SIG-M5 (cell line): ENCODE measurements around the gene DSCAML1.
"Not testable (repeated sequence)": the region's sequence is repeated elsewhere in the genome, so short reads cannot be mapped to it uniquely, and the experiment has no call there.

Experiments used
- DNase-seq: peaks from one replicate; lab custom pipeline; 2025; lab: John Stamatoyannopoulos, UW

The DSCAML1 gene

DNA sequence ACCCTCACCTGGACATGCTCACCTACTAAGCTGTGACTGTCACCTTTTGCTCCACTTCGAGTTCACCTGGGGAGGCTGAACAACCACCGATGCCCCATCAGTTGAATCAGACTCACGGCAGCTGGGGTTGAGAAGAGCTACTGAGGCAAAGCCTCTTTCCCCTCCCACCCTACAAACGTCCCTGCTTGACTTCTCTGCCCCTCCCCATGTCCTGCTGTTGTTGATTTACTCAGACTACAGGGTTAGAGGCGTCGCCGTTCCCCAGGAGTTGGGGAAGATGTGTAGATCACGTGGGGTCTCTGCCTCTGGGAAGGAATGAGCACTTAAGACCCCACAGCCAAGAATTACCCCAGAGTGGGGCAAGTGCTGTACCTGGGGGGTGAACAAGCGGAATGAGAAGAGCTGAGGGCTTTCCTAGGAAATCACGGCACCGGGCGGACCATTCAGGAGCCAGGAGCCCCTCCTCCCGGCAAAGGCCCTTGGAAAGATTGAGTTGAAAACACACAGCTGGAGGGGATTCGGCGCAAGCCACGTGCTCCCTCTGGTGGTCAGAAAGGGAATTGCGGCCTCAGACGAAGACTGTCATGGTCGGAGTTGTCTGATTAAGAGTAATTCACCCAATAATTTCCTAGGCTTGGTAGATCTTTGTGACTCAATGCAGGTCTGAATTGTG is 20.5 kb upstream of the DSCAML1 start:
- DNase-seq = no peak

- DNase-seq = no peak
Measured at GRCh38 chr11:117816846-117817367, 19.9 kb upstream of the DSCAML1 start.

DNA sequence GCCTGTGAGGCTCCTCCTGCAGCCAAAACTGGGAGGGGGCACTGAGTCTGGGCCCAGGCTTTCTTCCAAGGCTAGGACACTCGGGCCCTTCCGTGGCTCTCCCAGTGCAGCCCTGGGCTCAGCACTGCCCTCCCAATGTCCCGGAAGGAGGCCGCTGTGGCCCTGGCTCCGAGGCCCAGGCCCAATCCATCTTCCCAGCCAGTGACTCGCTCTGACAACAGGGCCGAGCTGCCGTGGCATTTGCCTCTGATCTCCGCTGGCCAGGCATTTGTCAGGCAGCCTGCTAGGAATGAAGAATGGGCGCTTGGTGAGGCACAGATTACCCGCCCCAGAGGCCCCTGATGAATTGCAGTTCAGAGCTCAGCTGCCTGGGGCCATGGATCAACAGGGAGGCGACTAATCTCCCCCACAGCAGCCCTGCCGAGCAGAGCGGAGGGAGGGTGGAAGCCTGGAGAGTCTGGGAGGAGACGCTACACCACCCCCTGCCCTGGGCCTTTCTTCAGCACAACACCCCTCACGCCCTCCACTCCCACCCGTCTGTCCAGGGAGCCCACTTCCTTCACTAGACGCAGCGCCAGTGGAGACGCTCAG is 19.2 kb upstream of the DSCAML1 start:
- DNase-seq = no peak

DNA sequence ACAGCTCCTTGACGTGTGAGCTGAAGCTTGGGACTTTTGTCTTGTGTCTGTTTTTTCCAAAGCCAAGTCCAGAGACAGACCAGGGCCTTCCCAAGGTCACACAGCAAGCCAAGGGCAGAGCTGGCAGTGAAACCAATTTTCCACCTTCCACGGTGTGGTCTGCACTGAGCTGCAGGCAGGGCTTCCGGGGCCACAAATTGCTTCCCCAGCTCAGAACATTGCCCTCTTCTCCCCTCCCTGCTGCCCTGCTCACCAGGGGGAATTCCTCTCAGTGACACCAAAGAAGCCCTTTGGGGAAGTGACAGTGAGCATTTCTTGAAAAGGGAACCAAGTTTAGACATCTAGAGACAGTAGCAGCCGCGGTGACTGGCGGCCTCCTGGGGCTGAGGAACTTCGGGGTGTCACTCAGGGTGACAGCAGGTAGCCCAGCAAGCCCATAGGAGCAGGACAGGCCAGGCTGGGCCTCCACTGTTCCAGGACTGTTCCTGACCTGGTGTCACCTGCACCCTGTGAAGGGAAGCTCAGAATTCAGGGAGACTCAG is 18.3 kb upstream of the DSCAML1 start:
- DNase-seq = peak; percentile 79

- DNase-seq = no peak
Measured at GRCh38 chr11:117814766-117815261, 17.8 kb upstream of the DSCAML1 start.

GRCh38 chr11:117814204-117814765 is 17.3 kb upstream of the DSCAML1 start:
- DNase-seq = no peak

- not testable (repeated sequence) for DNase-seq
Measured at GRCh38 chr11:117810056-117810451, 13.0 kb upstream of the DSCAML1 start.

DNA sequence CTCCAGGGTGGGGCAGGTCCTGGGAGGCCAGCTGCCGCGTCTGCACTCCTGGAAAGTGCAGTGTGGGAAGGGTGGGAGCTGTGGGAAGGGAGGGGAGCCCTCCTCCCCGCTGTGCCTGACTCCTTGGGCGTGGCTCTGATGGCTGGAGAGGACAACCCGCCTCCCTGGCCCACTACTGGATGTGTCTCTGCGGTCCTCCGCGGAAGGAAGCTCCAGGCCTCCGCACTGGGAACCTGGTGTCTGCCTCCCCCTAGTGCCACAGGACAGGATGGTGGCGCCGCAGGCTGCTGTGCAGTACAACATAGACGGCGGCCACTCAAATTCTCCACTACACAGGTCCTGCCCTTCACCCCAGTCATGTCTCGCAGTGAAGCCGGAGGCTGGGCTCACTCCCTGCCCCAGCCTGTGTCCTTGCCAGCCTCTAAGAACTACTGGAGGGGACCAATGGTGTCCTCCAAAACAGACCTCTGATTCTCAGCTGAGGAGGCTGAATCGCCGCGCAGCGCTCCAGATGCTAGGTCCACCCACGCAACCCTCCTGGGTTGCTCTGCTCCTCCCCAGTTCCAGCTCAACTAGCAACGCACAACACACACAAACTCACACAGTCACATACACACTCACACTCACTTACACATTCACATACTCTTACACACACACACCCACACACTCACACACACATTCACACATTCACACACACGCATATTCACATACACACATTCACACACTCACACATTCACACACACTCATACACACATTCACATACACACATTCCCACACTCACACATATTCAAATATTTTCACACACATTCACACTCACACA is 12.4 kb upstream of the DSCAML1 start:
- DNase-seq = no peak

DNA sequence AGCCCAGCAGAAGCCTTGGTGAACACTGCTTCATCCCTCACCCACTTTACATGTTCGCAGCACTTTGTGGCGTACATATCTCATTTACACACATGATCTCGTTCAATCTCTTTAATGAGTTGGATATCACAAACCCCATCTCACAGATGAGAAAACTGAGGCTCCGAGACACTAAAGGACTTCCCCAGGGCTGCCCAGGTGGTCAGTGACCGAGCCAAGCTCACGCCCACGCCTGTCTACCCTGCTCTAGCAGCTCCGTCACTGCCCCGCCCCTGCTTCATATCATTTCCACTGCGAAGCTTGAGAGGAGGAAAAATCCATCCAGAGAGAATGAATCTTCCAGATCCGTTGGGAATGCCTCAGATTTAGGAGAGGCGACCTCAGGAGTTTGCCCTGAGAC is 11.8 kb upstream of the DSCAML1 start:
- DNase-seq = no peak

DNA sequence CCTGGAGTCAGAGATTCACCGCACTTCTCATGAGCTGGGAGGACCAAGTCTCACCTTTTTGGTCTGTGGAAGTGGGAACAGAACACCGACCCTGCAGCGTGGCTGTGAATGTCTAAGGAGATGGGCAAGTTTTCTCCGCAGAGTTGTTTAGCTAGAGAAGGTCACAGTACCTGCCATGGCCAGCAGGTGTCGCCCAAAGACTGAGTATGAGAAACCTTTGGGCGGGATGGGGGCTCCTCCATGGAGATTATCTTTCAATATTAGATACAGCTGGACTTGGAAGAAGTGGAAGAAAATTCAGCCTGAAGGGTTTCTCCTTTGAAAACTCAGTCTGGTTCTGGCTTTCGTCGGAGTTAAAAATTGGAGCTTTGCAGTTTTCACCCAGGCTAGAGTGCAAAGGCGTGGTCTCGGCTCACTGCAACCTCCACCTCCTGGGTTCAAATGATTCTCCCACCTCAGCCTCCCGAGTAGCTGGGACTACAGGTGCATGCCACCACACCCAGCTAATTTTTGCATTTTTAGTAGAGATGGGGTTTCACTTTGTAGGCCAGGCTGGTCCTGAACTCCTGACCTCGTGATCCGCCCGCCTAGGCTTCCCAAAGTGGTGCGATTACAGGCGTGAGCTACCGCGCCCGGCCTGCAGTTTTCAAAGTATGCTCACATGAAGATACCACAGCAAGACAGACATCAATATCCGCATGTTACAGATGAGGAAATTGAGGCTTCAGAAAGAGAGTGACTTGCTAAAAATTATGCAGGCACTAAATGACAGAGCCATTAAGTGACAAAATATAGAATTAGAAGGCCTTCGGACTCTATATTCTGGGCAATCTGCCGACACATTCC is 10.7 kb upstream of the DSCAML1 start:
- DNase-seq = no peak

GRCh38 chr11:117806846-117807245 is 9.8 kb upstream of the DSCAML1 start:
- no peak for DNase-seq

DNA sequence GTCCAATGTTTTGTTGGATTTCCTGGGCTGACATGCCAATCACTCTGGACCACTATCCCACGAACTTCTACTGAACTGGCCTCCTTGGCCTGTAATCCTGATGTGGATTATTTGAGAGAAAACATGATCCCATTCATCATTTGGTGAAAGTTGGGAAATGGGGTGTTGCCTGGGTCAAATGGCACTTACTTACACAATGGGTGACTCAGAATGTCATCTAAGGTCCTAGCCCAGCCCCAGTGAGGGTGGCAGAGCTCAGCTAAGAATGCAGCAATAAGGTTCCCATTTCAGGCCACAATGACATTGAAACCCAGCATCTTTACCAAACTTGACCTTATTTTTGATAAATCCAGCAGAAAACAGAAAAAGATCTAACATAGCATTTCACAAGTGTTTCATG is 8.0 kb upstream of the DSCAML1 start:
- DNase-seq = no peak

- DNase-seq = no peak
Measured at GRCh38 chr11:117803896-117804295, 6.9 kb upstream of the DSCAML1 start.

DNA sequence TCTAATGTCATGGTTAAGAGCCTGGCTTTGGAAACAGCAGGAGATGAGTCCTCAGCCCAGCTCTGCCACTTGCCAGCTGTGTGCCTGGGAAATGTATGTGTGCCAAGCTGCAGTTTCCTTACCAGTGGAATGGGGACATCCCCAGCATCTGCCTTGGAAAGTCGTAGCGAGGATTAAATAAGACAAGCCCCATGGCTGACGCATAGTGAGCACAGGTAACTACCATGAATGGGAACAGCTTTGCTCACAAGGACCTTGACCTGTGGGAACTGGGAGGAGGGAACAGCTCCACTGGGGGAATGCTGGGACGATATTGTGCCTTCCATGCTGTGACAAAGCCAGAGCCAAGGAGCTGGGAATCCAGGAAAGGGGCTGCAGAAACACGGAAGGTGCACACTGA is 2.6 kb upstream of the DSCAML1 start:
- DNase-seq = no peak

- DNase-seq = no peak
Measured at GRCh38 chr11:117796456-117796871, 552 bp downstream of the DSCAML1 start.

DNA sequence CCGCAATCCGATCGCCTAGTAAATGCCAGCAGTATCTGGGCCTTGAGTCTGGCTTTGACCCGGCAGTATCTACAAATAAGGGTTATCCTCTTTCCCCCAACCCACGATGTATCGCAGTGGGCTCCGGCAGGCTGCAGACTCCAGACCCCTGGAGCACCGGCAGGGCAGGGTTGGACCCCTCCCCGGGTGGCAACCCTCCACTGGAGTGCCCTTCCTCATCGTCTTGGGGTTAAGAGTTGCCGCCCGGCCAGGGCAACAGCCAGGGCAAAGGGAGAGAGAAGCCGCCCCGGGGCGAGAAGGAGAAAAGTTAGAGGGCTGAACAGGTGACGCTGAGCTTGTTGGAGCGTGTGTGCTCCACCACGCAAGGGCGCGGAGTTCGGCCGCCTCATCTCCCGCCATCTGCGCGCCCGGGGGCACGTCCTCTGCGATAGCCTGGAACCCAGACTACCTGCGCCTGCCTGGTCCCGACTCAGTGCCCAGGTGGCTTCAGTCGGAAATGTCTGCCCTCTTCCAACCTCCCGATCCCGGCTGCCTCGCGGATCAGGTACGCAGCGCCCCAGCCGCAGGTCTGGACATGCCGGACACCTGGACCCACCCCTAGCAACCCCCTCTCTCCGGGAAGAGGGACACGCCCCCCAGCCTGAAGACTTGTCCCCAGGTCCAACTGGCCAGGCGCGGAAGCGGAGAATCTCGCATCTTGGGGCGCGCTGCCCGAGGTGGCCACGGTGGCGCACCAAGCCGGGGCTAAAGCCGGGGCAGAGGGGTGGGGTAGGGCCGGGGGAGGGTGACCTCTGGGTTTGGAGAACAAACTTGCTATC is 1.2 kb downstream of the DSCAML1 start:
- DNase-seq = no peak

DNA sequence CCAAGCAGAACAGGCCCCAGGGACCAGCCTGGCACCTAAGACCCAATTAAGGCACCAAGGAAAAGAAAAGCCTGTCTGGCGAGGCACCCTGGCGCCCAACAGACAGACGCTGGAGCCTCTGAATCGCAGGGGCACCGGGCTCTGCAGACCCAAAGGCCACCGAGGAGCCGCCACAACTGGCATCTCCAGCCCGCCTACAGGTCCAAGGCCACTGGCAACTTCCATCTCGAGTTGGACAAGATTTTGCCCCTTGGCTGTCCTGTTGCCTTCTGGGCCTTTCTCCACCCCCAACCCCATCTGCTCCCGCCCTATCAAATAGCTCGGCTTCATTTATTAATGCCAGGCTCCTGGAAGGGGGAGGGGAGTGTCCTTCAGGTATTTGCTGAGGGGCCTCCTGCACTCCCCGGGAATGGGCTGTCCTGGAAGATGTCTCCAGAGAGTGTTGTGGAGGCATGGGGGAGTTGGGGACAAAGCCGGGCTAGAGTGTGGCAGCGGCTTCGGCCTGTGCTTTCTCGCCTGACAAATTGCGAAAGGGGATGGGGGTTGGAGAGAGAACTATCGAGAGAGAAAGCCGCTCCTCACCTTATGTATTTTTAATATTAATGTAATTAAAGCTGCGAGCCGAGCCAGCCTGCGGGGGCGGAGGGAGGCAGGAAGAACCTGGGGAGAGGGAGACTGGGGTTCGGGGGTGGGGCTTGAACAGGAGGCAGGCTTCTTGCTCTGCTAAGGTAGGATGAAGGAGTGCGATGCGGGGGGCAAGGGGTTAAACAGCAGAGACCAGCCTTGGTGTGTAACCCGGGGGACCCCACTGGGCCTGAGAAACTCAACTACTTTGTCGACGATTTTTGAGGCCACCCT is 2.0 kb downstream of the DSCAML1 start:
- no peak for DNase-seq

DNA sequence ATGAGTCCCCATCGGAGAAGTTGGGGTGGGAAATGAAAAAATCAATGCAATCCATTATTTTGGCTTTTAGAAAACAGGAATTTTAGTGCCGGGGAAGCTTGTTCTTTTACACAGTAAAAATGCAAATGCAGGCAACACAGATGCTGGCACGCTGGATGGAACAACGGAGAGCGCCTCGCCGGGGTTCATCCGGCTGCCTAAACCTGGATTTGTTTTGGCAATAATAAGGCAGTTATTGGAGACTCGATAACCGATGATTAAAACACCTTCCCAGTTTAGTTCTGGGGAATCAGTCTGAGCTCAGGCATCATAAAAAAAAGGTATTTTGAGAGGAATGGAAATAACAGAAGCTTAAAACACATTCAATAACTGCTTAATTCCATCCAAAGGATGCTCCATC is 2.9 kb downstream of the DSCAML1 start:
- no peak for DNase-seq

- no peak for DNase-seq
Measured at GRCh38 chr11:117793583-117793982, 3.4 kb downstream of the DSCAML1 start.
